Thyroid gland (tissue), 4 donors: Measurements from ENCODE around the gene KRTAP12-1.

Source experiments
- CTCF ChIP-seq, 6 experiments: fragments of 200-600 bp in 3 of 6; fragments of 450-650 bp in 3 of 6; sonication (generic) in 3 of 6; IDR thresholded peaks; one replicate each; pipeline ENCODE4 v1.5.1; 2016 to 2019; ENCODE audit warnings: antibody characterized with exemption in 6 of 6, mild to moderate bottlenecking in 2 of 6, inconsistent platforms in 1 of 6, moderate library complexity in 1 of 6
- POLR2A ChIP-seq, 2 donors: fragments of 450-650 bp; IDR thresholded peaks; one replicate each; pipeline ENCODE4 v1.6.1; 2017; ENCODE audit warnings: antibody characterized with exemption in 2 of 2, mild to moderate bottlenecking in 2 of 2, moderate library complexity in 1 of 2

DNA sequence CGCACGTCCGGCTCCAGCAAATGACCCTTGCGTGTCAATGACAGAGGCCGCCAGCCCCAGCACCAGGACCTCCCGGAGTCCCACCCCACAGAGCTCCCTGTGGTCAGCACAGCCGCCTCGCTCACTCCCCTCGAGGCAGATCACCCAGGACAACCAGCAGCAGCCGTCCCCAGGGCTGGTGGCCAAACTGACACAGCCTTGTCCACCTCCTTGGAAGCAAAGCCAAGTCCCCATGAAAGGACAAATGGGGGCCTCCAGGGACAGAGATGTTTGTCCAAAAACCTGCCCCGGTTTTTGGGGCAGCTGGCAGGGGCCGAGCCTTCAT lies 42.7 kb downstream of the KRTAP12-1 start:
- no peak for TF ChIP-seq CTCF (IDR thresholded peaks at IDR 0.05)
- TF ChIP-seq POLR2A (IDR thresholded peaks at IDR 0.05): no peak
